ENCODE data around the gene VWA3B. TPM values are rescaled to one million over a fixed set of nuclear protein-coding genes. Genes with fewer than 3 reads are reported as not detected.

Gene VWA3B
- total RNA-seq, 1 donor from 2014 or later = 4.1 TPM

- H3K36me3 Mint-ChIP-seq = no peaks in the 10 kb centered on the region
- peaks cover 23% of the 10 kb centered on the region for H3K27me3 Mint-ChIP-seq
- TF ChIP-seq CTCF (conservative IDR thresholded peaks at IDR 0.05) = no peak
- H3K4me3 Mint-ChIP-seq = no peak overlapping the region
- no peaks in the 10 kb centered on the region for H3K4me1 Mint-ChIP-seq (ENCODE audit: unreplicated experiment)
- H3K9me3 Mint-ChIP-seq = no peaks in the 10 kb centered on the region
- no peak overlapping the region for H3K27ac Mint-ChIP-seq
- no peak for DNase-seq (ENCODE audit: extremely low spot score, unreplicated experiment)
These were observed 94.4 kb downstream of the VWA3B start for GRCh38 chr2:98181346-98181745.

- DNase-seq (ENCODE audit: extremely low spot score, unreplicated experiment) = no peak
- no peaks in the 10 kb centered on the region for H3K36me3 Mint-ChIP-seq
- H3K9me3 Mint-ChIP-seq = no peaks in the 10 kb centered on the region
- no peaks in the 10 kb centered on the region for H3K27me3 Mint-ChIP-seq
- H3K27ac Mint-ChIP-seq = no peak overlapping the region
- TF ChIP-seq CTCF (conservative IDR thresholded peaks at IDR 0.05) = no peak
- H3K4me3 Mint-ChIP-seq = no peak overlapping the region
- H3K4me1 Mint-ChIP-seq (ENCODE audit: unreplicated experiment) = no peaks in the 10 kb centered on the region
These were observed 98.8 kb downstream of the VWA3B start for GRCh38 chr2:98185801-98186200.

GRCh38 chr2:98187194-98187593 lies 100.2 kb downstream of the VWA3B start:
- DNase-seq (ENCODE audit: extremely low spot score, unreplicated experiment) = no peak
- no peaks in the 10 kb centered on the region for H3K27me3 Mint-ChIP-seq
- no peaks in the 10 kb centered on the region for H3K4me1 Mint-ChIP-seq (ENCODE audit: unreplicated experiment)
- H3K36me3 Mint-ChIP-seq = no peaks in the 10 kb centered on the region
- no peak for TF ChIP-seq CTCF (conservative IDR thresholded peaks at IDR 0.05)
- H3K4me3 Mint-ChIP-seq = no peak overlapping the region
- H3K27ac Mint-ChIP-seq = no peak overlapping the region
- H3K9me3 Mint-ChIP-seq = no peaks in the 10 kb centered on the region

- H3K27me3 Mint-ChIP-seq = no peaks in the 10 kb centered on the region
- no peak overlapping the region for H3K27ac Mint-ChIP-seq
- no peak for DNase-seq (ENCODE audit: extremely low spot score, unreplicated experiment)
- H3K9me3 Mint-ChIP-seq = no peaks in the 10 kb centered on the region
- no peak overlapping the region for H3K4me3 Mint-ChIP-seq
- H3K36me3 Mint-ChIP-seq = no peaks in the 10 kb centered on the region
- no peaks in the 10 kb centered on the region for H3K4me1 Mint-ChIP-seq (ENCODE audit: unreplicated experiment)
- no peak for TF ChIP-seq CTCF (conservative IDR thresholded peaks at IDR 0.05)
These were observed 101.5 kb downstream of the VWA3B start for GRCh38 chr2:98188351-98189046.

- H3K4me1 Mint-ChIP-seq (ENCODE audit: unreplicated experiment) = no peaks in the 10 kb centered on the region
- no peak overlapping the region for H3K27ac Mint-ChIP-seq
- H3K9me3 Mint-ChIP-seq = no peaks in the 10 kb centered on the region
- TF ChIP-seq CTCF (conservative IDR thresholded peaks at IDR 0.05) = no peak
- H3K36me3 Mint-ChIP-seq = no peaks in the 10 kb centered on the region
- H3K27me3 Mint-ChIP-seq = peaks cover under 1% of the 10 kb centered on the region
- no peak overlapping the region for H3K4me3 Mint-ChIP-seq
- DNase-seq (ENCODE audit: extremely low spot score, unreplicated experiment) = no peak
These were observed 104.9 kb downstream of the VWA3B start for GRCh38 chr2:98191883-98192282.

Data from type B pancreatic cell (in vitro differentiated cells).